Fibroblast of mammary gland (primary cell): Measurements from ENCODE around the gene KLHL30.

Source experiments
- DNase-seq: peaks from one replicate; pipeline ENCODE4 v3.0.0-alpha.2; 2010; ENCODE audit warnings: low read depth
- H3K4me3 ChIP-seq: 2 replicates; pipeline ENCODE4 v1.5.1; 2011; ENCODE audit warnings: low read depth, mild to moderate bottlenecking, low read length, moderate library complexity; ENCODE audit not compliant: control insufficient read depth
- TF ChIP-seq, protein P1 (sequence below): conservative IDR thresholded peaks from 2 replicates; pipeline ENCODE4 v1.5.1; 2011; ENCODE audit warnings: low read depth, low read length, inconsistent platforms; ENCODE audit not compliant: control insufficient read depth, insufficient read depth

Gene KLHL30

DNA sequence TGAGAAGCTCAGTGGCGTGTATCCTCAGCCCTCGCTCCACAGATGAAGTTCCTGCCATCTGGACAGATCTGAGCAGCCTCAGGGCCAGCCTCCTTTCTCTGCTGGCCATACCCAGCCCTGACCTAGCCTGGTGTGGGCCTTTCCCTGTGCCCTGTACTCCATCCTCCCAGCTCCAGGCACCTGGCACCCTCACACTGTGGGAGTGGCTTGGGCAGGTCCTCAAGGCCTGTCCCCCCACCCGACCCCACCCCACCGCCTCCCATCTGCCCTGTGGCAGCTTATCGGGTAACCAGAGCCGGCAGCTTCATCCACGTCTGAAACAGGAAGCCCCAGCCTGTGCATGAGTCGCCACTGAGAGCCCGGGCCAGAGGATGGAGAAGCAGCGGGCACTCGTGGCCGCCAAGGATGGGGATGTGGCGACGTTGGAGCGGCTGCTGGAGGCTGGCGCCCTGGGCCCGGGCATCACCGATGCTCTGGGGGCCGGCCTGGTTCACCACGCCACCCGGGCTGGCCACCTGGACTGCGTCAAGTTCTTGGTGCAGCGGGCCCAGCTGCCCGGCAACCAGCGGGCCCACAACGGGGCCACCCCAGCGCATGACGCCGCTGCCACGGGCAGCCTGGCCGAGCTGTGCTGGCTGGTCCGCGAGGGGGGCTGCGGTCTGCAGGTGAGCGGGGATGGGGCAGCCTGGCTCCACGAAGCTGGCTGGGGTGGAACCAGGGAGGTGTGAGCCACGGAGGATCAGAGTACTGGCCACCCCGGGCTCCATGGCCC lies 38.2 kb upstream of the KLHL30 start, which contains the start of gene ESPNL:
Gene ESPNL, plus strand, starts transcription at position 292 of the 772 bp plus-strand sequence. Its CDS starts 80 bp downstream, at position 372.
- no peak for DNase-seq
- no peak within 1 kb of the TSS for H3K4me3 ChIP-seq
- TF ChIP-seq, protein P1, sequence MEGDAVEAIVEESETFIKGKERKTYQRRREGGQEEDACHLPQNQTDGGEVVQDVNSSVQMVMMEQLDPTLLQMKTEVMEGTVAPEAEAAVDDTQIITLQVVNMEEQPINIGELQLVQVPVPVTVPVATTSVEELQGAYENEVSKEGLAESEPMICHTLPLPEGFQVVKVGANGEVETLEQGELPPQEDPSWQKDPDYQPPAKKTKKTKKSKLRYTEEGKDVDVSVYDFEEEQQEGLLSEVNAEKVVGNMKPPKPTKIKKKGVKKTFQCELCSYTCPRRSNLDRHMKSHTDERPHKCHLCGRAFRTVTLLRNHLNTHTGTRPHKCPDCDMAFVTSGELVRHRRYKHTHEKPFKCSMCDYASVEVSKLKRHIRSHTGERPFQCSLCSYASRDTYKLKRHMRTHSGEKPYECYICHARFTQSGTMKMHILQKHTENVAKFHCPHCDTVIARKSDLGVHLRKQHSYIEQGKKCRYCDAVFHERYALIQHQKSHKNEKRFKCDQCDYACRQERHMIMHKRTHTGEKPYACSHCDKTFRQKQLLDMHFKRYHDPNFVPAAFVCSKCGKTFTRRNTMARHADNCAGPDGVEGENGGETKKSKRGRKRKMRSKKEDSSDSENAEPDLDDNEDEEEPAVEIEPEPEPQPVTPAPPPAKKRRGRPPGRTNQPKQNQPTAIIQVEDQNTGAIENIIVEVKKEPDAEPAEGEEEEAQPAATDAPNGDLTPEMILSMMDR = no peak

DNA sequence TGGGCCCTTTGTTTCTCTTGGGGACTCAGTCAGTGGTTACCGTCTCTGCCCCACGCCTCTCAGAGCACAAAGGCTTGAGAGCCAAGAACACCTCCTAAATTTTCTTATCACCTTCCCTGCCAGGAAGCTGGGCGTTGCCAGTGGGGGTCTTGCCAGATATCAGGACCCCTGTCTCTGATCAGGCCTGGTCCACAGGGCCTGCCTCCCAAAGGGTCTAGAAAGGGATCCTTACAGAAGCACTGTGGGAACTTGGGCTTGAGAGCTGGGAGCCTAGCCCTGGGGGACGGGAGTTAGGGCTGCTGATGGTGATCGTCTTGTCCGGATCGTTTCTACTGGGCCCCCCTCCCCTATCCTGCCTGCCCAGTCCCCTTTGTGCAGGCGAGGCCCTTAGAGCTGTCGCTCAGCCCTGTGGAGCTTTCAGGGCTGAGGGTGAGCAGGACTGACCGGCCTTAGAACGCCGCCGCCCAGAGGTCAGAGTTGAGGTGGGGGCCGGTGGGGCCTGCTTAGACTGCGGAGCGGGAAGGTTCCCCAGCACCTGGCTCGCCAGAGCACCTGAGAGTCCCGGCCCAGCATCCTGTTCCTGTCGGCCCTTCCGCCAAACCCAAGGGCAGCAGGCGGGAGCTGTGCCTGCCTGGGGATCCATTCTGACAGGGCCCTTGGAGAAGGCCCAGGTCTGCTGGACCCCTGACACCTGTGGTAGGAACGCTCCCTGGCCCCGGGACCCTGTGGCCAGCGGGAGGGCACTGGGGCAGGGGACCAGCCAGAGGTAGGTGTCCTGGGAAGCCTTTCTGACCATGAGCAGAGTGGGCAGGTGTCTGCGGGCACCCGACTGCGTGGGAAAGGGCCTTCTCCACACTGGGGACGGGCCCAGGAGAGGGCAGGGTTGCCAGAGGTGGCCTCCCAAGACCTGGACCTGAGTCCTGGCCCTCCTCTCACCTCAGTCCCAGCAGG lies 37.4 kb upstream of the KLHL30 start:
- no peak overlapping the region for H3K4me3 ChIP-seq
- TF ChIP-seq, protein P1 = no peak
- no peak for DNase-seq

DNA sequence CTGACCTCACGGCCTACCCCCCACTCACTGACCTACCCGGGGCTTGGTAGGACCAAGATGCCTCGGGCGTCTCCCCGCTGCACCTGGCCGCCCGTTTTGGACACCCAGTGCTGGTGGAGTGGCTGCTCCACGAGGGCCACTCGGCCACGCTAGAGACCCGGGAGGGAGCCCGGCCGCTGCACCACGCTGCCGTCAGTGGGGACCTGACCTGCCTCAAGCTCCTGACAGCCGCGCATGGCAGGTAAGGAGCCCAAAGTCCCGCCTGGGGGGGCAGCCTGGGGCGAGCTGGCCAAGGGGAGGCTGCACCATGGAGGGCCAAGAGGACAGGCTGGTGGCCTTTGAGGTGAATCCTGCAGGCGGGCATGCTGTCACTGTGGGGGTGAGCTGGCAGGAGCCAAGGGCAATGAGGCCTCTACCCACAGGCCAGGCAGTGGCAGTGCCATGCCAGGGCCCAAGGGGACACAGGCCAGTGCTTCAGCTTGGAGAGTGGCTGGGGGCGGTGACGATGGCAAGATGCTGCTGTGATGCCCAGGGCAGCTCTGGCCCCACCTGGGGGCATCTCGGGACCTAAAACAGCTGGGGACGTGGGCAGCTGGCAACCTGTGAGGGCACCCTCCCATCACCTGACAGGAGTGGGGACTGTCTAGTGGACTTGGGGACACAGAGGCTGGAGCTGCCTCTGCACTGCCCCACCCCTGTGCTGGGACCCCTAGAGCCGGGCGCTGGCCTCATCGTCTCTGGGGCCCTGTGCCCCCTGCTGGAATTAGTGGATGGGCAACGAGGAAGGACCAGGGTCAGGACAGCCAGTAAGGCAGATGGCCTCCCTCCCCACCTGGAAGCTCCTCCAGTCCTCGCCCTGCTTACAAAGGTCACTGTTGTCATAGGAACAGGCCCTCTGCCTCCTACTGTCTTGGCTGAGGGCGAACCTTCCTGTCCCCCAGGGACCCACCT lies 36.3 kb upstream of the KLHL30 start:
- H3K4me3 ChIP-seq = no peak overlapping the region
- TF ChIP-seq, protein P1 = no peak
- no peak for DNase-seq

DNA sequence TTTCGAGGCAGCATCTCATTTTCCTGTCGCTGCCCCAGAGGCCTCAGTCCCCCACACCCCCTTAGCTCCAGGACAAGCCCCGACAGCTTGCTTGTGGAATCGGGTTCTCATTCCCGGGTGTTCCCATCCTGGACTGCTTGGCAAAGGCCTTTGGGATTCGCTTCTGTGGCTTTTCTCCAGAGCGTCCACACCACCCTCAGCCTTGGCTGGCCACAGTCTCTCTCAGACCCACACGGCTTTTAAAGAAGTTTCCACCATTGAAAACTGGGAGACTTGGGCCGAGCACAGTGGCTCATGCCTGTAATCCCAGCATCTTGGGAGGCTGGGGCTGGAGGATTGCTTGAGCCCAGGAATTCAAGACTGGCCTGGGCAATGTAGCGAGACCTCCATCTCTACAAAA lies 35.6 kb upstream of the KLHL30 start:
- TF ChIP-seq, protein P1 = no peak
- H3K4me3 ChIP-seq = no peak overlapping the region
- DNase-seq = no peak

DNA sequence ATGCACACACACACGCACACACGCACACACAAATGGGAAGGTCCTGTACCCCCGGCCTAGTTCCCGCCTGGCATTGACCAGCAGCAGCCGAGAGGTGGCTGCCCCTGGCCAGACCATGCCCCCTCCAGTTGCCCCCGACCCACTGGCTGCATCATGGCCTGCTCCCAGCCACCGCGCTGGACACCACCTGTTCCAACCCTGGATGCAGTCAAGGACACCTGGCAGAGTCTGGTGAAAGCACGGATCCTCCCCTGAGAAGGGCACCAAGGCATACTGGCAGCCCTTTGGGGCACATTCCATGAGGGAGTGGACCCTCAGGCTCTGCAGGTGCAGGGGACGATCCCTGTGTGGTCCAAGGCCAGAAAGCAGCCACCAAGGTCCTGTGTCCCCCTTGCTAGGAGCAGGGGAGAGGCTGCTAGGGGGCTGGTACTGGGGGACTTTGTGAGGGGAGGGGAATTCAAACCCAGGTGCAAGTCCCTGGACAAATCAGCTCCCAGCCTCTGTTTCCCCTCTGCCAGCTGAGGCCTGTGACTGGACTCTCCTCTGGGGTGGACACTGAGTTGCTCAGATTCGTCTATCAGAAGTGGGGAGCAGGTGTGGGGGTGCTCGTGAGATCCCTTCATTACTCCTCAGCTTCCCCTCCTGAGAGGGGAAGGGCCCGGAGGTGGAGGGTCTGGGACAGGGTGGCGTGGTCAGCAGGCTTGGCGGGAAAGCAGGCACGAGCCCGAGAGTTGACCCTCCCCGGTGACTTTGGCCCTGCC lies 34.8 kb upstream of the KLHL30 start:
- TF ChIP-seq, protein P1 = no peak
- no peak for DNase-seq
- H3K4me3 ChIP-seq = no peak overlapping the region

DNA sequence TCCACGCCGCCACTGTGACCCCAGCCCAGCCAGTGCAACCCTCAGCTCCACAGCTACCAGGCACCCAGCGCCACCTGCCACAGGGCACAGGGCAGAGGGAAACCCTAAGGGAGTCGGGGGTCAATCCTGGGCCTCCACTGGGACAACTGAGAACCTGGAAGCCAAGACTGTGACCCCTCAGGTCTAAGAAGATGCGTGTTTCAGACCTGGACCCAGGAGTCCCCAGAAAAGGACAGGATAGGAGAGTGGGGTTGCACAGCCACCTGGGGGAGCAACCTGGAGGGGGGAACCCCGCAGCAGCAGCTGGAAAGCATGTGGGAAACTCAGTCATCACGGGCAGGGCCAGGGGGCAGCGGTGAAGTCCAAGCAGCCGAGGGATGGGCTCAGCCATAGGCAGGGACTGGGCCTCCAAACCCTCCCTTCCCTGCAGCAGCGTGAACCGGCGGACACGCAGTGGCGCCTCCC lies 34.2 kb upstream of the KLHL30 start:
- TF ChIP-seq, protein P1 = no peak

More for the DNA sequence above, 34.2 kb upstream of the KLHL30 start:
- DNase-seq = no peak
- H3K4me3 ChIP-seq = no peak overlapping the region
